Gastrocnemius medialis (tissue), 4 donors: ENCODE results near the gene CORT.
"Not testable (repeated sequence)": the region's sequence is repeated elsewhere in the genome, so short reads cannot be mapped to it uniquely, and the experiment has no call there.

ENCODE experiments used
- POLR2A ChIP-seq, 2 donors: fragments of 450-650 bp; IDR thresholded peaks; one replicate each; pipeline ENCODE4 v1.6.1; 2017; ENCODE audit warnings: antibody characterized with exemption in 2 of 2, mild to moderate bottlenecking in 2 of 2, moderate library complexity in 2 of 2
- TF ChIP-seq, protein P1 (sequence below), 5 experiments: fragments of 450-650 bp in 3 of 5; fragments of 200-600 bp in 2 of 5; sonication (generic) in 2 of 5; IDR thresholded peaks in 4 of 5; conservative IDR thresholded peaks in 1 of 5; 1 replicate in 4 of 5; 2 replicates in 1 of 5; pipeline ENCODE4 v1.5.1; 2016 to 2019; ENCODE audit warnings: antibody characterized with exemption in 5 of 5, mild to moderate bottlenecking in 3 of 5, moderate library complexity in 3 of 5

DNA sequence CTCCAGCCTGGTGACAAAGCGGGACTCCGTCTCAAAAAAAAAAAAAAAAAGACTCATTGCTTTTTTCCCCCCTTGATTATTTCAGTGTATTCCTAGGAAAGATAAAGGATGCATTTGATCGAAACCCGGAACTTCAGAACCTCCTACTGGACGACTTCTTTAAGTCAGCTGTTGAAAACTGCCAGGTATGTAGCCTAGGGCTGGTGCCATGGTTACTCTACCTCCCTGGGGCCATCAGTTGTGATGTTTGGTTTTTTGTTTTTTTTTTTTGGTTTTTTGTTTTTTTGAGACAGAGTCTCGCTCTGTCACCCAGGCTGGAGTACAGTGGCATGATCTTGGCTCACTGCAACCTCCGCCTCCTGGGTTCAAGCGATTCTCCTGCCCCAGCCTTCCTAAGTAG, 31.1 kb upstream of the CORT start:
- TF ChIP-seq, protein P1, sequence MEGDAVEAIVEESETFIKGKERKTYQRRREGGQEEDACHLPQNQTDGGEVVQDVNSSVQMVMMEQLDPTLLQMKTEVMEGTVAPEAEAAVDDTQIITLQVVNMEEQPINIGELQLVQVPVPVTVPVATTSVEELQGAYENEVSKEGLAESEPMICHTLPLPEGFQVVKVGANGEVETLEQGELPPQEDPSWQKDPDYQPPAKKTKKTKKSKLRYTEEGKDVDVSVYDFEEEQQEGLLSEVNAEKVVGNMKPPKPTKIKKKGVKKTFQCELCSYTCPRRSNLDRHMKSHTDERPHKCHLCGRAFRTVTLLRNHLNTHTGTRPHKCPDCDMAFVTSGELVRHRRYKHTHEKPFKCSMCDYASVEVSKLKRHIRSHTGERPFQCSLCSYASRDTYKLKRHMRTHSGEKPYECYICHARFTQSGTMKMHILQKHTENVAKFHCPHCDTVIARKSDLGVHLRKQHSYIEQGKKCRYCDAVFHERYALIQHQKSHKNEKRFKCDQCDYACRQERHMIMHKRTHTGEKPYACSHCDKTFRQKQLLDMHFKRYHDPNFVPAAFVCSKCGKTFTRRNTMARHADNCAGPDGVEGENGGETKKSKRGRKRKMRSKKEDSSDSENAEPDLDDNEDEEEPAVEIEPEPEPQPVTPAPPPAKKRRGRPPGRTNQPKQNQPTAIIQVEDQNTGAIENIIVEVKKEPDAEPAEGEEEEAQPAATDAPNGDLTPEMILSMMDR (IDR thresholded peaks at IDR 0.05 in 4 of 5, conservative IDR thresholded peaks at IDR 0.05 in 1 of 5): not testable (repeated sequence)
- TF ChIP-seq POLR2A (IDR thresholded peaks at IDR 0.05): not testable (repeated sequence)
